Measurements from ENCODE around the gene ITGA1. TPM values are rescaled to one million over a fixed set of nuclear protein-coding genes. Genes with fewer than 3 reads are reported as not detected.

The ITGA1 gene
- total and polyA plus RNA-seq, 2 of the 13 experiments (the other 11 are each of a cell fraction or from before 2014, with no cell fraction given): 23.1 to 28.6 TPM

DNA sequence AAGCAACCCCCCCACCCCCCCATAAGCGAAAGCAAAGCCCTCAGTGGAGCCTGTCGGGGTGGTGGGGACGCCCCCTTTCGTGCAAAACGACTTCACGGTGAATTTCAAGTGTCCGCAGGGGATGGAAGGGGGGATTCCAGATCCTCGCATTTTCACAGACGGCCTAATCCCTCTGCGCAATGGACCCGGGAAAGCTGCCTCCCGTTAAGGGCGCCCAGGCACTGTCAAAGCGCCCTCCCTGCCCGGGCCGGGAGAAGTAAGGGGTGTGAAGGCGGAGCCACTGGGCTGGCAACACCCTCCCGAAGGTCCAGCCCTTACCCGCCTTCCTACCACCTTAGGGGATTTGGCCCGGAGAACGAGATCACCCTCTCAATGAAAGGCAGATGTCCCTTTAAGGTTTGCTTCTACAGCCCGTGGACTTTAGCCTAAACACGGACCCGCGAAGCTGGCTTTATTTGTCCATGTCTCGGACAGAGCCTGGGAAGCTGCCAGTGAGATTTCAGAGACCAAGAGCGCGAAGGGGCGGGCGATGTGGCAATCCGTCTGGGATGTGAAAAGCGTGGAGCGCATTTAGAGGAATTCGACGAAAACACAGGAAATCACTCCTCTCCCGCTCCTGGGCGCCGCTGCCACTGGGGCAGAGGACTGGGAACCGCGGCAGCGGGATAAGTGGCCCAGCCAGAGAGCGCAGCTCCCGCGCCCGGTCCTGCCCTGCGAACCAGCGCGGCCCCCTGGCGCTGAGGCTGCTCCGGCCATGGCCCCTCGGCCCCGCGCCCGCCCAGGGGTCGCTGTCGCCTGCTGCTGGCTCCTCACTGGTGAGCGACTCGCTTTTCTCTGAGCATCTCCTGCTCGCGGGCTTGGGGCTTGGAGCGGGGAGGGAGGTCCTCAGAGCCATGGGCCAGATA is at the start of gene ITGA1, which contains the start of gene PELO (continued):
- TF ChIP-seq, protein P1, sequence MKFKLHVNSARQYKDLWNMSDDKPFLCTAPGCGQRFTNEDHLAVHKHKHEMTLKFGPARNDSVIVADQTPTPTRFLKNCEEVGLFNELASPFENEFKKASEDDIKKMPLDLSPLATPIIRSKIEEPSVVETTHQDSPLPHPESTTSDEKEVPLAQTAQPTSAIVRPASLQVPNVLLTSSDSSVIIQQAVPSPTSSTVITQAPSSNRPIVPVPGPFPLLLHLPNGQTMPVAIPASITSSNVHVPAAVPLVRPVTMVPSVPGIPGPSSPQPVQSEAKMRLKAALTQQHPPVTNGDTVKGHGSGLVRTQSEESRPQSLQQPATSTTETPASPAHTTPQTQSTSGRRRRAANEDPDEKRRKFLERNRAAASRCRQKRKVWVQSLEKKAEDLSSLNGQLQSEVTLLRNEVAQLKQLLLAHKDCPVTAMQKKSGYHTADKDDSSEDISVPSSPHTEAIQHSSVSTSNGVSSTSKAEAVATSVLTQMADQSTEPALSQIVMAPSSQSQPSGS (CRISPR knock-in tag; IDR thresholded peaks at IDR 0.05): peak; percentile 60; the same call in 1 of the 2 replicates
- TF ChIP-seq NR2F2 (IDR thresholded peaks at IDR 0.05; ENCODE audit: borderline replicate concordance, low read depth) (0 out of 2 replicates have a peak, but pooled peaks have one; percentile 7), HOXA3 (CRISPR knock-in tag; IDR thresholded peaks at IDR 0.05) (peak; percentile 63), SIN3B (IDR thresholded peaks at IDR 0.05; ENCODE audit: low read length) (no peak), NFKB2 (CRISPR knock-in tag; IDR thresholded peaks at IDR 0.05; ENCODE audit: borderline replicate concordance) (peak; percentile 43; the same call in 1 of the 2 replicates), NR2F6 (IDR thresholded peaks at IDR 0.05) (no peak), NR2F6 (CRISPR knock-in tag; IDR thresholded peaks at IDR 0.05) (no peak), ZNF891 (CRISPR knock-in tag; IDR thresholded peaks at IDR 0.05) (peak; percentile 77; the same call in 1 of the 2 replicates), ZNF564 (CRISPR knock-in tag; IDR thresholded peaks at IDR 0.05) (peak; percentile 76), TEAD3 (CRISPR knock-in tag; optimal IDR thresholded peaks at IDR 0.05; ENCODE audit: borderline replicate concordance) (peak; percentile 18), MBD4 (IDR thresholded peaks at IDR 0.05; ENCODE audit: borderline replicate concordance, low read length) (no peak), ZNF20 (CRISPR knock-in tag; IDR thresholded peaks at IDR 0.05) (no peak), ZNF841 (CRISPR knock-in tag; IDR thresholded peaks at IDR 0.05; ENCODE audit: borderline replicate concordance) (no peak), PRPF4 (IDR thresholded peaks at IDR 0.05; ENCODE audit: low read depth, low read length, poor library complexity, severe bottlenecking) (no peak), NRL (CRISPR knock-in tag; IDR thresholded peaks at IDR 0.05; ENCODE audit: borderline replicate concordance) (0 out of 2 replicates have a peak, but pooled peaks have one; percentile 81), ZNF782 (CRISPR knock-in tag; IDR thresholded peaks at IDR 0.05; ENCODE audit: borderline replicate concordance) (0 out of 2 replicates have a peak, but pooled peaks have one; percentile 81), ZNF614 (CRISPR knock-in tag; IDR thresholded peaks at IDR 0.05; ENCODE audit: borderline replicate concordance) (peak; percentile 57; the same call in 1 of the 2 replicates)
- TF ChIP-seq, protein P2, sequence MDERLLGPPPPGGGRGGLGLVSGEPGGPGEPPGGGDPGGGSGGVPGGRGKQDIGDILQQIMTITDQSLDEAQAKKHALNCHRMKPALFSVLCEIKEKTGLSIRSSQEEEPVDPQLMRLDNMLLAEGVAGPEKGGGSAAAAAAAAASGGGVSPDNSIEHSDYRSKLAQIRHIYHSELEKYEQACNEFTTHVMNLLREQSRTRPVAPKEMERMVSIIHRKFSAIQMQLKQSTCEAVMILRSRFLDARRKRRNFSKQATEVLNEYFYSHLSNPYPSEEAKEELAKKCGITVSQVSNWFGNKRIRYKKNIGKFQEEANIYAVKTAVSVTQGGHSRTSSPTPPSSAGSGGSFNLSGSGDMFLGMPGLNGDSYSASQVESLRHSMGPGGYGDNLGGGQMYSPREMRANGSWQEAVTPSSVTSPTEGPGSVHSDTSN (CRISPR knock-in tag; IDR thresholded peaks at IDR 0.05): no peak
- TF ChIP-seq, protein P3, sequence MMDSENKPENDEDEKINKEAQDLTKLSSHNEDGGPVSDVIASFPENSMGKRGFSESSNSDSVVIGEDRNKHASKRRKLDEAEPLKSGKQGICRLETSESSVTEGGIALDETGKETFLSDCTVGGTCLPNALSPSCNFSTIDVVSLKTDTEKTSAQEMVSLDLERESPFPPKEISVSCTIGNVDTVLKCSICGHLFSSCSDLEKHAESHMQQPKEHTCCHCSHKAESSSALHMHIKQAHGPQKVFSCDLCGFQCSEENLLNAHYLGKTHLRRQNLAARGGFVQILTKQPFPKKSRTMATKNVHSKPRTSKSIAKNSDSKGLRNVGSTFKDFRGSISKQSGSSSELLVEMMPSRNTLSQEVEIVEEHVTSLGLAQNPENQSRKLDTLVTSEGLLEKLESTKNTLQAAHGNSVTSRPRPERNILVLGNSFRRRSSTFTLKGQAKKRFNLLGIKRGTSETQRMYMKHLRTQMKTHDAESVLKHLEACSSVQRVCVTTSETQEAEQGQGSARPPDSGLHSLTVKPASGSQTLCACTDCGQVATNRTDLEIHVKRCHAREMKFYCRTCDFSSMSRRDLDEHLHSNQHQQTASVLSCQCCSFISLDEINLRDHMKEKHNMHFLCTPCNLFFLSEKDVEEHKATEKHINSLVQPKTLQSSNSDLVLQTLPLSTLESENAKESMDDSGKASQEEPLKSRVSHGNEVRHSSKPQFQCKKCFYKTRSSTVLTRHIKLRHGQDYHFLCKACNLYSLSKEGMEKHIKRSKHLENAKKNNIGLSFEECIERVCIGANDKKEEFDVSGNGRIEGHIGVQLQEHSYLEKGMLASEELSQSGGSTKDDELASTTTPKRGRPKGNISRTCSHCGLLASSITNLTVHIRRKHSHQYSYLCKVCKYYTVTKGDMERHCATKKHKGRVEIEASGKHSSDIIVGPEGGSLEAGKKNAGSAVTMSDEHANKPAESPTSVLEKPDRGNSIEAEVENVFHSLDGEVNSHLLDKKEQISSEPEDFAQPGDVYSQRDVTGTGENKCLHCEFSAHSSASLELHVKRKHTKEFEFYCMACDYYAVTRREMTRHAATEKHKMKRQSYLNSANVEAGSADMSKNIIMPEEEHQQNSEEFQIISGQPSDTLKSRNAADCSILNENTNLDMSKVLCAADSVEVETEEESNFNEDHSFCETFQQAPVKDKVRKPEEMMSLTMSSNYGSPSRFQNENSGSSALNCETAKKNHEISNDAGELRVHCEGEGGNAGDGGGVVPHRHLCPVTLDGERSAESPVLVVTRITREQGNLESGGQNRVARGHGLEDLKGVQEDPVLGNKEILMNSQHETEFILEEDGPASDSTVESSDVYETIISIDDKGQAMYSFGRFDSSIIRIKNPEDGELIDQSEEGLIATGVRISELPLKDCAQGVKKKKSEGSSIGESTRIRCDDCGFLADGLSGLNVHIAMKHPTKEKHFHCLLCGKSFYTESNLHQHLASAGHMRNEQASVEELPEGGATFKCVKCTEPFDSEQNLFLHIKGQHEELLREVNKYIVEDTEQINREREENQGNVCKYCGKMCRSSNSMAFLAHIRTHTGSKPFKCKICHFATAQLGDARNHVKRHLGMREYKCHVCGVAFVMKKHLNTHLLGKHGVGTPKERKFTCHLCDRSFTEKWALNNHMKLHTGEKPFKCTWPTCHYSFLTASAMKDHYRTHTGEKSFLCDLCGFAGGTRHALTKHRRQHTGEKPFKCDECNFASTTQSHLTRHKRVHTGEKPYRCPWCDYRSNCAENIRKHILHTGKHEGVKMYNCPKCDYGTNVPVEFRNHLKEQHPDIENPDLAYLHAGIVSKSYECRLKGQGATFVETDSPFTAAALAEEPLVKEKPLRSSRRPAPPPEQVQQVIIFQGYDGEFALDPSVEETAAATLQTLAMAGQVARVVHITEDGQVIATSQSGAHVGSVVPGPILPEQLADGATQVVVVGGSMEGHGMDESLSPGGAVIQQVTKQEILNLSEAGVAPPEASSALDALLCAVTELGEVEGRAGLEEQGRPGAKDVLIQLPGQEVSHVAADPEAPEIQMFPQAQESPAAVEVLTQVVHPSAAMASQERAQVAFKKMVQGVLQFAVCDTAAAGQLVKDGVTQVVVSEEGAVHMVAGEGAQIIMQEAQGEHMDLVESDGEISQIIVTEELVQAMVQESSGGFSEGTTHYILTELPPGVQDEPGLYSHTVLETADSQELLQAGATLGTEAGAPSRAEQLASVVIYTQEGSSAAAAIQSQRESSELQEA (CRISPR knock-in tag; IDR thresholded peaks at IDR 0.05; ENCODE audit: not compliant biosample characterization): peak; percentile 29

All from HepG2 (cell line).